Type B pancreatic cell (in vitro differentiated cells): ENCODE measurements around the gene LONRF3. TPM values are rescaled to one million over a fixed set of nuclear protein-coding genes. Genes with fewer than 3 reads are reported as not detected.

ENCODE experiments used
- DNase-seq: peaks from one replicate; pipeline ENCODE4 v3.0.0; 2021; ENCODE audit warnings: mixed read lengths; ENCODE audit not compliant: unreplicated experiment; ENCODE audit errors: extremely low spot score
- H3K27ac Mint-ChIP-seq: 2 replicates; pipeline ENCODE4 v1.8.0; 2021; ENCODE audit warnings: mild to moderate bottlenecking, mixed read lengths
- H3K27me3 Mint-ChIP-seq: 2 replicates; pipeline ENCODE4 v1.8.0; 2021; ENCODE audit warnings: mixed read lengths
- H3K36me3 Mint-ChIP-seq: 2 replicates; pipeline ENCODE4 v1.8.0; 2021; ENCODE audit warnings: mixed read lengths
- H3K4me1 Mint-ChIP-seq: one replicate; pipeline ENCODE4 v1.8.0; 2021; ENCODE audit warnings: mixed read lengths; ENCODE audit not compliant: unreplicated experiment
- H3K4me3 Mint-ChIP-seq: 2 replicates; pipeline ENCODE4 v1.8.0; 2021; ENCODE audit warnings: mild to moderate bottlenecking, mixed read lengths
- H3K9me3 Mint-ChIP-seq: 2 replicates; pipeline ENCODE4 v1.8.0; 2021; ENCODE audit warnings: mixed read lengths
- CTCF ChIP-seq: fragments of 200-600 bp; sonication (generic); conservative IDR thresholded peaks from 2 replicates; pipeline ENCODE4 v1.5.0; 2021; ENCODE audit warnings: antibody characterized with exemption, mild to moderate bottlenecking
- long read RNA-seq: library from polyadenylated mRNA; unstranded; transcript quantifications from one replicate; pipeline ENCODE4 v2.0.0, GENCODE V29; 2020
- total RNA-seq: library from RNA; stranded (reverse); gene quantifications from 2 replicates; pipeline ENCODE4 v1.2.1, GENCODE V29; 2021; ENCODE audit warnings: low replicate concordance

LONRF3 gene
- total RNA-seq = 0.88 and 1.5 TPM in 2 replicates
- long read RNA-seq = 0 reads

GRCh38 chrX:118974088-118974907 is at the start of gene LONRF3:
Gene LONRF3, plus strand, starts transcription at chrX:118974618. Its CDS starts 163 bp downstream, at chrX:118974781.
- Mint-ChIP-seq H3K36me3 (no peaks in the 10 kb centered on the region), H3K9me3 (peaks cover 5% of the 10 kb centered on the region), H3K27ac (peak within 1 kb of the TSS; percentile 61), H3K4me1 (no peaks in the 10 kb centered on the region), H3K27me3 (peaks cover 73% of the 10 kb centered on the region), H3K4me3 (peak within 1 kb of the TSS; percentile 89)
- DNase-seq = no peak
- TF ChIP-seq CTCF = no peak

DNA sequence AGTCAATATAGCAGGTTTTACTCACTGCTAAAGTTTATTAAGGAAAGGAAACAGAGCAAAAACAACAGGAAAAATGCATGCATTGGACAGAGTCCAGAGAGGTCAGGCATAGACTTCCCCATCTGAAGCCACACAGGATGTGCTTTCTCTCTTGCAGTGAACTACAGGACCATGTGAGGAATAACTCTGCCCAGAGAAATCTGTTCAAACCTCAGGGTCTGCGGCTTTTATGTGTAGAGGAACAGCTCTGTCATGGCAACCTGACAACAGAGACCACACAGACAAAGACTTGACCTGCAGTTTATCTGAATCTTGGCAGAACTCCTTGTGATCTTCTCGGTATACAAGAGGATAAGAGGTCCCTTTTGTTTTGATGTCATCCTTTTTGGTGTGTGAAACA is 46.3 kb upstream of the LONRF3 start:
- H3K9me3 Mint-ChIP-seq = no peaks in the 10 kb centered on the region
- H3K27ac Mint-ChIP-seq = no peak overlapping the region
- DNase-seq = no peak
- no peaks in the 10 kb centered on the region for H3K36me3 Mint-ChIP-seq
- TF ChIP-seq CTCF = no peak
- no peaks in the 10 kb centered on the region for H3K4me1 Mint-ChIP-seq
- H3K27me3 Mint-ChIP-seq = no peaks in the 10 kb centered on the region
- no peak overlapping the region for H3K4me3 Mint-ChIP-seq

GRCh38 chrX:118935352-118935751 is 39.1 kb upstream of the LONRF3 start:
- Mint-ChIP-seq H3K36me3 (no peaks in the 10 kb centered on the region), H3K9me3 (no peaks in the 10 kb centered on the region)

GRCh38 chrX:118941147-118941546 is 33.3 kb upstream of the LONRF3 start:
- Mint-ChIP-seq H3K27ac (no peak overlapping the region), H3K4me1 (no peaks in the 10 kb centered on the region), H3K27me3 (no peaks in the 10 kb centered on the region), H3K9me3 (no peaks in the 10 kb centered on the region), H3K36me3 (no peaks in the 10 kb centered on the region), H3K4me3 (no peak overlapping the region)
- no peak for TF ChIP-seq CTCF
- no peak for DNase-seq

More at GRCh38 chrX:118935352-118935751, 39.1 kb upstream of the LONRF3 start:
- no peaks in the 10 kb centered on the region for H3K4me1 Mint-ChIP-seq
- H3K27me3 Mint-ChIP-seq = no peaks in the 10 kb centered on the region
- no peak overlapping the region for H3K27ac Mint-ChIP-seq
- TF ChIP-seq CTCF = no peak
- no peak overlapping the region for H3K4me3 Mint-ChIP-seq
- no peak for DNase-seq

GRCh38 chrX:118943102-118943501 is 31.3 kb upstream of the LONRF3 start:
- no peaks in the 10 kb centered on the region for H3K36me3 Mint-ChIP-seq
- no peak overlapping the region for H3K27ac Mint-ChIP-seq
- no peaks in the 10 kb centered on the region for H3K9me3 Mint-ChIP-seq
- H3K4me3 Mint-ChIP-seq = no peak overlapping the region
- H3K4me1 Mint-ChIP-seq = no peaks in the 10 kb centered on the region
- DNase-seq = no peak
- H3K27me3 Mint-ChIP-seq = no peaks in the 10 kb centered on the region
- no peak for TF ChIP-seq CTCF
